ENCODE data around the gene MAGI1. TPM values are rescaled to one million over a fixed set of nuclear protein-coding genes. Genes with fewer than 3 reads are reported as not detected.

The MAGI1 gene
- 13.0 and 30.2 TPM in 2 replicates for total RNA-seq (ENCODE audit: low replicate concordance)

GRCh38 chr3:66038726-66039589 is at the start of gene MAGI1:
Gene MAGI1, minus strand, starts transcription at chr3:66038918. Its CDS starts 610 bp downstream, at chr3:66038308.
- peak within 1 kb of the TSS; percentile 99 for H3K4me3 ChIP-seq (ENCODE audit: low read depth, low read length)
- peak; percentile 96 for DNase-seq (ENCODE audit: low read depth)
- TF ChIP-seq CTCF (IDR thresholded peaks at IDR 0.05; ENCODE audit: insufficient read depth, low read length) = no peak

DNA sequence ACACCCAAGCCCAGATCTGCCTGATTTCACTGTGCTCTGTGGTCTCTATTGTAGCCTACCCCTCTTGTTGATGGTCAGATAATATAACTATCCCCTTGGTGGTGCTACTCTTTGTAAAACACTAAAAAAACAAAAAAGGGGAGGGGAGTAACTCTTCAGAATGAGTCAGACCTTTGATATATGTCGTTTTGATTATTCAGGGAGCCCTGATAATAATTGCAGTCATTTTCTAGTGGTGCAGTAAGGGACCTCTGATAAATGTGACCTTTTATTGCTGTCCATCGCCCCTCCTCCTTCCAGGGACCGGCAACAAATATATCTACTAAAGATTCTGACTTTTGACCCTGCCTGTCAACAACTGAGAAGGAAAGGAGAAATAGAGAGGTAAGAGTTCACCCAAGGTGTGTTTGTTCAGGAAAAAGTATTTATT is 45.1 kb upstream of the MAGI1 start:
- no peak for TF ChIP-seq CTCF (IDR thresholded peaks at IDR 0.05; ENCODE audit: insufficient read depth, low read length)
- no peak for DNase-seq (ENCODE audit: low read depth)
- no peak overlapping the region for H3K4me3 ChIP-seq (ENCODE audit: low read depth, low read length)

DNA sequence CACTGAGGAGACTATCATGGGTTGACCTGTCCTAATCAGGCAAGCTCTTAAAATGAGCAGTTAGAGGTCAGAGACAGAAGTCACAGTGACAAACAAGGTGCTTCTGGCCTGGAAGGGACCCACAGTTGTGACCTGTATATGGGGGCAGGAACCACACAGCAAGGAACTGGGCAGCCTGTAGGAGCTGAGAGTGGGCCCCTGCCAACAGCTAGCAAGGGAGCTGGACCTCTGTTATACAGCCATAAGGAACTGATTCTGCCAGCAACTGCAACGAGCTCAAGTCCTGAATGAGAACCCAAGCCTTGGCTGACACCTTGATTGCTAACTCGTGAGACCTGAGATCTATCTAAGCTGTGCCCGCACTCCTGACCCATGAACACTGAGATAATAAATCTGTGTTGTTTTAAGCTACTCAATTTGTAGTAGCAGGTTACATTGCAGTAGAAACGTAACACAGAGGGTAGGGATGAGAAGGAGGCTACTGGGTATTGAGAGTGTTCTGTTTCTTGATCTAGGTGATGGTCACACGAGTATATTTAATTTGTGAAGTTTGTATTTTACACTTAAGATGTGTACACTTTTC is 44.5 kb upstream of the MAGI1 start:
- TF ChIP-seq CTCF (IDR thresholded peaks at IDR 0.05; ENCODE audit: insufficient read depth, low read length) = no peak
- no peak for DNase-seq (ENCODE audit: low read depth)
- no peak overlapping the region for H3K4me3 ChIP-seq (ENCODE audit: low read depth, low read length)

- DNase-seq (ENCODE audit: low read depth) = no peak
- no peak overlapping the region for H3K4me3 ChIP-seq (ENCODE audit: low read depth, low read length)
Measured at GRCh38 chr3:66082679-66083078, 44.0 kb upstream of the MAGI1 start.

GRCh38 chr3:66080167-66080566 is 41.4 kb upstream of the MAGI1 start:
- no peak for DNase-seq (ENCODE audit: low read depth)
- H3K4me3 ChIP-seq (ENCODE audit: low read depth, low read length) = no peak overlapping the region
- no peak for TF ChIP-seq CTCF (IDR thresholded peaks at IDR 0.05; ENCODE audit: insufficient read depth, low read length)

More at GRCh38 chr3:66082679-66083078, 44.0 kb upstream of the MAGI1 start:
- no peak for TF ChIP-seq CTCF (IDR thresholded peaks at IDR 0.05; ENCODE audit: insufficient read depth, low read length)

DNA sequence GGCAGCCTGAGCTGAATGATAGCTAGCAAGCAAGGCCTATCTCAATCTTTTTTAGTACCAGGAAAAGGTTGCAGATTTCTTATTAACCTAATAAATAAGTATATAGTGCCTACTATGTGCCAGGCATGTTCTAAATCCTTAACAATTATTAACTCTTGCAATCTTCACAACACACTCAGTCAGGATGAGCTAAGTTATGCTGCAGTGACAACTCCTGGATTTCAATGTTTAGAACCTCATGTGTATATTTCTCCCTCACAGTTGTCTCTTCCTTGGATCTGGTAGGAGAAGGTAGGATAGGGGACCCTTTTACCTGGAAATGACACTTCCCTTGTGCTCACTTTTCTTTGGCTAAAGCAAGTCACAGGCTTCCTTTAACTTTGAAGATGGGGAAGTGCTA is 39.3 kb upstream of the MAGI1 start:
- no peak for TF ChIP-seq CTCF (IDR thresholded peaks at IDR 0.05; ENCODE audit: insufficient read depth, low read length)
- DNase-seq (ENCODE audit: low read depth) = no peak
- no peak overlapping the region for H3K4me3 ChIP-seq (ENCODE audit: low read depth, low read length)
